B cell (primary cell): ENCODE data around the gene SELENON. TPM values are rescaled to one million over a fixed set of nuclear protein-coding genes. Genes with fewer than 3 reads are reported as not detected.

ENCODE experiments used
- ATAC-seq: fragments of 200-7000 bp; cut with Tn5 transposase; one replicate; pipeline ENCODE4 v1.10.0; 2021; ENCODE audit warnings: low read depth, mild to moderate bottlenecking, moderate number of reproducible peaks, moderate library complexity
- CTCF ChIA-PET: fragments of 350-600 bp; sonication (Branson Sonifier 250); formaldehyde crosslinking; loops from one replicate; lab custom pipeline; 2021; ENCODE audit warnings: antibody characterized with exemption, inconsistent platforms; lab: Charles Lee
- POLR2A ChIA-PET: fragments of 350-600 bp; sonication (Branson Sonifier 250); formaldehyde crosslinking; loops from one replicate; lab custom pipeline; 2021; ENCODE audit warnings: antibody characterized with exemption; lab: Charles Lee
- DNase-seq: peaks from one replicate; pipeline ENCODE4 v3.0.0; 2013
- H2AFZ ChIP-seq: 2 replicates; pipeline ENCODE4 v1.6.1; 2012; ENCODE audit warnings: mild to moderate bottlenecking, low read depth, low read length; ENCODE audit not compliant: insufficient read depth, poor library complexity, severe bottlenecking
- H3K27ac ChIP-seq, 2 donors: 1 replicate in 1 of 2; 2 replicates in 1 of 2; pipeline ENCODE4 v1.5.1; 2012 to 2013; ENCODE audit warnings: low read length in 2 of 2, mild to moderate bottlenecking in 2 of 2, moderate library complexity in 1 of 2
- H3K27me3 ChIP-seq, 4 experiments: fragments of 200-600 bp in 1 of 4; sonication (generic) in 1 of 4; replicated peaks in 1 of 4; 1 replicate in 2 of 4; 2 replicates in 2 of 4; pipeline versions ENCODE4 v1.6.1 to v1.7.0; 2013 to 2016; ENCODE audit warnings: low read length in 3 of 4, mild to moderate bottlenecking in 2 of 4, mixed read lengths in 1 of 4, moderate library complexity in 1 of 4; ENCODE audit not compliant: insufficient read depth in 4 of 4, control insufficient read depth in 3 of 4; ENCODE audit errors: control extremely low read depth in 1 of 4
- H3K36me3 ChIP-seq, 2 experiments: replicated peaks in 1 of 2; 1 replicate in 1 of 2; 2 replicates in 1 of 2; pipeline versions ENCODE4 v1.6.1 to v1.7.1; 2013; ENCODE audit warnings: low read length in 1 of 2; ENCODE audit not compliant: insufficient read depth in 2 of 2, control insufficient read depth in 1 of 2; ENCODE audit errors: control extremely low read depth in 1 of 2, extremely low read depth in 1 of 2
- H3K4me1 ChIP-seq, 2 donors: fragments of 200-600 bp in 1 of 2; sonication (generic) in 1 of 2; 1 replicate in 1 of 2; 2 replicates in 1 of 2; pipeline versions ENCODE4 v1.5.1 to v1.6.1; 2013 to 2017; ENCODE audit warnings: low read length in 2 of 2; ENCODE audit not compliant: control insufficient read depth in 2 of 2, insufficient read depth in 2 of 2
- H3K4me2 ChIP-seq: replicated peaks from 2 replicates; pipeline ENCODE3; 2012; ENCODE audit warnings: mild to moderate bottlenecking, low read depth, low read length; ENCODE audit not compliant: poor library complexity, severe bottlenecking
- H3K4me3 ChIP-seq, 5 experiments: fragments of 200-600 bp in 1 of 5; sonication (generic) in 1 of 5; 1 replicate in 3 of 5; 2 replicates in 2 of 5; pipeline versions ENCODE4 v1.5.1 to v1.7.0; 2011 to 2016; ENCODE audit warnings: low read length in 4 of 5, mild to moderate bottlenecking in 4 of 5, low read depth in 2 of 5, control low read depth in 1 of 5, moderate library complexity in 1 of 5; ENCODE audit not compliant: insufficient read depth in 1 of 5; ENCODE audit errors: control extremely low read depth in 1 of 5, extremely low read depth in 1 of 5
- H3K79me2 ChIP-seq: fragments of 200-600 bp; sonication (generic); one replicate; pipeline ENCODE4 v1.6.0; 2016; ENCODE audit warnings: low read length; ENCODE audit not compliant: control insufficient read depth, insufficient read depth
- H3K9ac ChIP-seq: fragments of 200-600 bp; sonication (generic); 2 replicates; pipeline ENCODE4 v1.6.1; 2017; ENCODE audit warnings: mild to moderate bottlenecking, low read length, moderate library complexity
- H3K9me3 ChIP-seq, 3 donors: one replicate each; pipeline versions ENCODE4 v1.6.1 to v1.7.1; 2013; ENCODE audit warnings: low read length in 2 of 3; ENCODE audit not compliant: control insufficient read depth in 2 of 3, insufficient read depth in 1 of 3; ENCODE audit errors: control extremely low read depth in 1 of 3
- H4K20me1 ChIP-seq: 2 replicates; pipeline ENCODE4 v1.6.0; 2012; ENCODE audit warnings: mild to moderate bottlenecking, low read length; ENCODE audit not compliant: insufficient read depth, control insufficient read depth, poor library complexity, severe bottlenecking
- H3K27ac Mint-ChIP-seq: one replicate; pipeline ENCODE4 v1.8.0; 2021; ENCODE audit warnings: mixed read lengths
- H3K27me3 Mint-ChIP-seq: one replicate; pipeline ENCODE4 v1.8.0; 2021; ENCODE audit warnings: mixed read lengths
- H3K4me1 Mint-ChIP-seq: one replicate; pipeline ENCODE4 v1.8.0; 2021; ENCODE audit warnings: mixed read lengths
- H3K4me3 Mint-ChIP-seq: one replicate; pipeline ENCODE4 v1.8.0; 2021; ENCODE audit warnings: mixed read lengths
- H3K9me3 Mint-ChIP-seq: one replicate; pipeline ENCODE4 v1.8.0; 2022; ENCODE audit warnings: mixed read lengths; ENCODE audit not compliant: insufficient read depth
- CTCF ChIP-seq: fragments of 200-600 bp; IDR thresholded peaks from one replicate; pipeline ENCODE4 v1.8.0; 2022; ENCODE audit warnings: antibody characterized with exemption, mild to moderate bottlenecking
- EZH2 ChIP-seq: IDR thresholded peaks from 2 replicates; pipeline ENCODE4 v1.6.1; 2012; ENCODE audit warnings: borderline replicate concordance, low read depth, mild to moderate bottlenecking, moderate library complexity, low read length; ENCODE audit not compliant: insufficient read depth, poor library complexity, severe bottlenecking
- WGBS: methylation state at CpG from one replicate; pipeline ENCODE4 v1.1.5; 2013; ENCODE audit warnings: missing lambda C conversion rate; ENCODE audit not compliant: insufficient coverage; 5-methylcytosine and 5-hydroxymethylcytosine counted together
- intact Hi-C: fragments of 100-400 bp; cut with micrococcal nuclease; formaldehyde crosslinking; loops from one replicate; pipeline ENCODE4 v1.10.0; 2022
- polyA plus RNA-seq: library from polyadenylated mRNA; depleted of rRNA; stranded (reverse); fragments of >200 nt; gene quantifications from 2 replicates; pipeline ENCODE4 v1.2.3, GENCODE V29; 2012
- total RNA-seq, 2 donors: library from RNA; stranded (reverse); fragments of 120-200 nt in 1 of 2; gene quantifications; 1 replicate in 1 of 2; 2 replicates in 1 of 2; pipeline versions ENCODE4 v1.2.3 to v1.2.4, GENCODE V29; 2013 to 2022

SELENON gene
- total and polyA plus RNA-seq, 2 donors (not counting 1 experiment from before 2014, with no cell fraction given), result 10.9 to 16.5 TPM

- H3K27ac Mint-ChIP-seq, result no peak overlapping the region
Observed at GRCh38 chr1:25782608-25783201, 17.3 kb upstream of the SELENON start.

More at GRCh38 chr1:25782608-25783201, 17.3 kb upstream of the SELENON start:
- Histone ChIP-seq H3K4me2 (no peak overlapping the region), H3K4me1 (peaks cover 0 to 6% of the 10 kb centered on the region in 2 donors), H2AFZ (no peak overlapping the region), H4K20me1 (no peaks in the 10 kb centered on the region), H3K9me3 (no peaks in the 10 kb centered on the region), H3K4me3 (no peak overlapping the region), H3K36me3 (no peaks in the 10 kb centered on the region), H3K9ac (no peak overlapping the region), H3K27me3 (peaks cover 0 to 4% (median 0%) of the 10 kb centered on the region in 4 experiments), H3K27ac (no peak overlapping the region), H3K79me2 (no peaks in the 10 kb centered on the region)
- TF ChIP-seq EZH2 (no peak), CTCF (no peak)
- Mint-ChIP-seq H3K9me3 (no peaks in the 10 kb centered on the region), H3K4me3 (no peak overlapping the region), H3K4me1 (peaks cover 8% of the 10 kb centered on the region), H3K27me3 (peaks cover 11% of the 10 kb centered on the region)
- no peak for ATAC-seq
- WGBS, result 74% methylated on average over 15 of the region's 18 CpGs
- CTCF ChIA-PET, result no interaction called here
- intact Hi-C loops, result no loop called here
- POLR2A ChIA-PET, result no interaction called here
- DNase-seq, result no peak
